Right renal pelvis (tissue), 4 donors: ENCODE data around the gene NHS. TPM values are rescaled to one million over a fixed set of nuclear protein-coding genes. Genes with fewer than 3 reads are reported as not detected.

Experiments
- DNase-seq, 4 donors: peaks; one replicate each; pipeline ENCODE4 v3.0.0-alpha.2; 2013; ENCODE audit warnings: low read depth in 4 of 4, low spot score in 3 of 4, missing footprints in 1 of 4
- polyA plus RNA-seq, 4 donors: library from polyadenylated mRNA; unstranded; fragments of 120-200 nt; gene quantifications; one replicate each; pipeline ENCODE4 v1.2.1, GENCODE V29; 2013; ENCODE audit not compliant: insufficient read length in 4 of 4

NHS gene
- polyA plus RNA-seq, 4 donors = 17.9 to 19.7 (median 19.1) TPM

GRCh38 chrX:17744896-17745523, 370.0 kb downstream of the NHS start:
- DNase-seq = no peak

DNA sequence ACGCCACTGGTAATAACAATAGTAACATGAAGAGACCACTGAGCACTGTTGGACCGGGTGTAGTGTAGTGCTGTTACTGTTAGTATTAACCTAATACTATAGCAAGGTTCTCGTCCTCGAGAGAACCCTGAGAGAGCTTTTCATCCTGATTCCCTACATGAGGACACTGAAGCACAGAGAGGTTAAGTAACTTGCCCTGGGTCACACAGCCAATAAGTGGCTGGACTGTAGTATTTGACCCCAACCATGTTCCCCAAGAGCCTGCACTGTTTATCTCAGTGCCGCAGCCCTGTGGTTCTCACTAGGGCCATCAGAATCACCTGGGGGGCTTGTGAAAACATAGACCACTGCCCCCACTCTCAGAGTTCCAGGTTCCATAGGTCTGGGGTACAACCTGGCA, 372.7 kb downstream of the NHS start:
- no peak for DNase-seq

DNA sequence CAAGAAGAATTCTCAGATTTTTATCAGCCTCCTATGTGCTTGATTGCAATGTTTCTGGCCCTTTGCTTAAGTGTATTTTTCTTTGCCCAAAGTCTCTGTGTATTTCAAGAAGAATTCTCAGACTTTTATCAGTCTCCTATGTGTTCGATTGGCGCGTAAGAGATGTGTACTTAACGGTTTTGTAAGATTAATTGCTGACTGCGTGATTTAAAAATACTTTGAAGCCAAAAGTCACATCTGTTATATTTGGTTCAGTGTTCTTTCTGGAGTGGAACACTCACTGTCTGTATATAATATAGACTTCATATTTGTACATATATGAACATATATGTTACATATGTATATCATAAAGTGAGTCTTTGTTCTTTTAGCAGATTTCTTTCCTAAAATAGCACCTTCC, 373.7 kb downstream of the NHS start:
- no peak for DNase-seq

- DNase-seq = no peak
These were observed 375.4 kb downstream of the NHS start for GRCh38 chrX:17750436-17750835.

DNA sequence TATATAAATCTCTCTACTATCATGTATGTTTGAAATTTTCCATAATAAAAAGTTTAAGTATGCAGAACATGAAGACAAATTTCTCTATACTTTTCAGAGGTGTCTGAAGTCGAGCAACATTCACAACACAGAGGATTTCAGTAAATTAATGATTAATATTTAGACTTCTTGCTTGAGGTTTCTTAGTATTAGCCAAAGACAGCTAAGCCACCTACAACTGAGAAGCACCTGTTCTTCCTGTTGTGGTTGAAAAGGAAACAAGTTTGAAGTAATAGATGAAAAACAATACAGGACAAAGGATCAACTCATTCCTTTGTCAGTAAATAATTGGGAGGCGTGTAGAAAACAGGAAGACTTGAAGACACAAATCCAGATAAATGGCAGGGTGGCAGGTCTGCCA, 383.4 kb downstream of the NHS start:
- DNase-seq = no peak

DNA sequence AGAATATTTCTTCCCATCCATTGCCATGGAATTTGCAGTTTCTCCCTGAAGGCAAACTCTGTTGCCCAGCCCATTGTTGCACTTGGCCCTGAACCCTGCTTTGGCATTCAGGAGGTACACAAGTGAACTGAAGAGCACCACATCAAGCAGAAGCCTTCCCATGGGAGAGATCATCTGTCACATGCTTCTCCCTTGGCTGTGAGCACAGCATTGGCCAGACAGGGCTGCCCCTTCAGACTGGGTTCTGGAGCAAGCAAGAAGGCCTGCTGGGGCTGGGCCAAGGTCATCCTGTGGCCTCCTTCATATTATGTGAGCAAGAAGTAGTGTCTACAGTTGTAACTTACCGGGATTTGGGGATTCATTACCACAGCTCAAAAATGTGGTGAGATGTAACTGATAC, 385.0 kb downstream of the NHS start:
- DNase-seq = no peak

DNA sequence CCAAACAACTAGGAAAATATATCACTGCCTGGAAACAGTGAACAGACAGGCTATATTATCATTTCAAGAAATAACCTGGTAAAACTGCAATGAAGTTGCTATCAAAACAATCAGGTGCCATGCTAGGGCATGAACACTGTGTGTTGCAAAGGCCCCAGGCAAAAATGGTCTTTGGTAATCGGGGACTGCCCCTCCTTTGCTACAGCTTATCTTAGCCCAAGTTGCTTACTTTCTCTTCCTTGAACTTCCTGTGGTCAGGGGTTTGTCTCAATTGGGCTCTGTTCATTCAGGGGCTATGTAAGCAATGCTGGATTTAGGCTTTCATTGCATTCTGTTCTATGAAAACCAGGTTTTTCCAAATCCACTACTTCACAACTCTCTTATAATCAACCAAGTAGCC, 392.7 kb downstream of the NHS start:
- no peak for DNase-seq

DNA sequence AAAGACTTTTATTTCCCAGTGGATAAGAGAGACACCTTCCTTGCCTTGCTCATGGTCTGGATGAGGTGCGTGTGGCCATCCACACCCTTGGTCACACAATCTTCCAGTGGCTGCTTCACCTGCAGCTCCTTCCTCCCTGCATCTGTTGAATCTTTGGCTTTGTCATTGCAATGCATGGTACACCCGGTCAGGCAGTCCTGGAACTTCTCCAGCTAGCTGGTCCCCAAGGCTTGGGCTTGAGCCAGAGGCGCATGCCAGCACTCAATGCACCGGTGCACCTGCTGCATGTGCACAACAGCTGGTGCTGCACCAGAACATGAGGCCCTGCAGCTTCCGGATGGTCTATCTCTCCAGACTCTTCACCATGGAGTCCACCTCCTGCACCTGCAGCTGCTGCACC, 394.0 kb downstream of the NHS start:
- DNase-seq = no peak

DNA sequence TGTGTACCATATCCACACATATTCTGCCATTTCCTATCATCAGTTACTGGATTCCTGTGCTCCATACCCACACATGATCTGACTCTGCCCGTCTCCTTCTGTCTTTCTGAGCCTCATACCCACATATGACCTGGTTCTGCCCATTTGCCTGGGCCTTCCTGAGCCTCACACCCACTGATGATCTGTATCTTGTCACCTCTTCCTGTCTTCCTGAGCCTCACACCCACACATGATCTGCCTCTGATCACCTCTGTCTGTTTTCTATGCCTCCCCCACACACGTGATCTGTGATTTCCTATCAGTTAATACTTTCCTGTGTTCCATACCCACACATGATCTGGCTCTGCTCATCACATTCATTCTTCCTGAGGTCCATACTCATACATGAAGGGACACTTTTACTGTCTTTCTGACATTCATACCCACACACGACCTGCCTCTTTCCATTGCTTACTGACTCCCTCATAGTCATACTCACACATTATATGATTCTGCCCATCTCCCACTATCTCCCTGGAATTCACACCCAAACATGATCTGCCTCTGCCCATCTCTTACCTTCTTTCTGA, 394.8 kb downstream of the NHS start:
- no peak for DNase-seq

GRCh38 chrX:17773221-17773876, 398.3 kb downstream of the NHS start:
- no peak for DNase-seq

- DNase-seq = no peak
These were observed 399.1 kb downstream of the NHS start for GRCh38 chrX:17774053-17774452.

GRCh38 chrX:17778997-17779396, 404.0 kb downstream of the NHS start:
- no peak for DNase-seq

DNA sequence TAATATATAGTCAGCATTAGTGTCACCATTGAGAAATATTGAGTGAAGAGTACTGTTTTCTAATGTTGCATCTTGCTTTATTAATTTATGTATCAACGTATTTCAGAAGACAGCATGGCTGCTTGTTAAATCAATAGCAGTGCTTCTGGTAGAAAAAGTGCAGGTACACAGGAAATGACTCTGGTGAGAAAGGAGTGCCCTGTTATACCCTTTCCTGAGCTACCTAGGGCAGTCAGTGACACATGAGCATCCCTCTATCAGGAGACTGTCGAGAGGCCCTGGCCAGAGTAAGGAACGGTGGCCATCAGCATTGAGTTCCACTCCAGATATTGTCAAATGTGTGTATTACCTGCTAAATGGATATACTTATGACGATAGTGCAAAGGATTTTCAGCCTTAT, 404.4 kb downstream of the NHS start:
- no peak for DNase-seq
